Astrocyte (in vitro differentiated cells and primary cell): ENCODE data around the gene DNAH6.

Source experiments
- EZH2 ChIP-seq: IDR thresholded peaks from 2 replicates; pipeline ENCODE4 v1.6.1; 2012; ENCODE audit warnings: mild to moderate bottlenecking, low read length, inconsistent platforms; ENCODE audit not compliant: insufficient read depth
- TF ChIP-seq, protein P1 (sequence below): IDR thresholded peaks from 2 replicates; pipeline ENCODE4 v1.5.1; 2011; ENCODE audit warnings: low read depth, mild to moderate bottlenecking, inconsistent platforms, low read length, moderate library complexity; ENCODE audit not compliant: insufficient read depth

DNA sequence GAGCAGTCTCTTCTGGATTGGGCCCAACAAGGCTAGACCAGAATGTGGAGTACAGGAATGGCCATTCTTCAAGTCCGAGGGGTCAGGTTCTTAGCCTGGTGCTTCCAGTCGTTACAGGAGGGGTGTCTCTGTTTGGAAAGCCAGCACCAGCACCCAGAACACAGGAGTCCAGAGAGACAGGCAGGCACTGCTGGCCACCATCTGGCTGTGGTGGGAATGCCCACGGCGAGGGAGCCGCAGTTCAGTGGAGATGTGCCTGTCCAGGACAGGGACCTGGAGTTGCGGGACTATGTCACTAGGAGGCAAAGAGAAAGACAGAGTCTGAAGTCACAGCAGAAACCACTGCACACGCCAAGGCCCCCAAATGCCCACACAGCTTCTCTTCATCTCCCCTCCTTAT, 305.5 kb downstream of the DNAH6 start:
- TF ChIP-seq, protein P1, sequence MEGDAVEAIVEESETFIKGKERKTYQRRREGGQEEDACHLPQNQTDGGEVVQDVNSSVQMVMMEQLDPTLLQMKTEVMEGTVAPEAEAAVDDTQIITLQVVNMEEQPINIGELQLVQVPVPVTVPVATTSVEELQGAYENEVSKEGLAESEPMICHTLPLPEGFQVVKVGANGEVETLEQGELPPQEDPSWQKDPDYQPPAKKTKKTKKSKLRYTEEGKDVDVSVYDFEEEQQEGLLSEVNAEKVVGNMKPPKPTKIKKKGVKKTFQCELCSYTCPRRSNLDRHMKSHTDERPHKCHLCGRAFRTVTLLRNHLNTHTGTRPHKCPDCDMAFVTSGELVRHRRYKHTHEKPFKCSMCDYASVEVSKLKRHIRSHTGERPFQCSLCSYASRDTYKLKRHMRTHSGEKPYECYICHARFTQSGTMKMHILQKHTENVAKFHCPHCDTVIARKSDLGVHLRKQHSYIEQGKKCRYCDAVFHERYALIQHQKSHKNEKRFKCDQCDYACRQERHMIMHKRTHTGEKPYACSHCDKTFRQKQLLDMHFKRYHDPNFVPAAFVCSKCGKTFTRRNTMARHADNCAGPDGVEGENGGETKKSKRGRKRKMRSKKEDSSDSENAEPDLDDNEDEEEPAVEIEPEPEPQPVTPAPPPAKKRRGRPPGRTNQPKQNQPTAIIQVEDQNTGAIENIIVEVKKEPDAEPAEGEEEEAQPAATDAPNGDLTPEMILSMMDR = no peak
- no peak for TF ChIP-seq EZH2
